ENCODE results near the gene ZBTB7B. TPM values are rescaled to one million over a fixed set of nuclear protein-coding genes. Genes with fewer than 3 reads are reported as not detected.

Gene ZBTB7B
- total RNA-seq (ENCODE audit: unreplicated experiment): 8.1 TPM
- long read RNA-seq: 0 reads

DNA sequence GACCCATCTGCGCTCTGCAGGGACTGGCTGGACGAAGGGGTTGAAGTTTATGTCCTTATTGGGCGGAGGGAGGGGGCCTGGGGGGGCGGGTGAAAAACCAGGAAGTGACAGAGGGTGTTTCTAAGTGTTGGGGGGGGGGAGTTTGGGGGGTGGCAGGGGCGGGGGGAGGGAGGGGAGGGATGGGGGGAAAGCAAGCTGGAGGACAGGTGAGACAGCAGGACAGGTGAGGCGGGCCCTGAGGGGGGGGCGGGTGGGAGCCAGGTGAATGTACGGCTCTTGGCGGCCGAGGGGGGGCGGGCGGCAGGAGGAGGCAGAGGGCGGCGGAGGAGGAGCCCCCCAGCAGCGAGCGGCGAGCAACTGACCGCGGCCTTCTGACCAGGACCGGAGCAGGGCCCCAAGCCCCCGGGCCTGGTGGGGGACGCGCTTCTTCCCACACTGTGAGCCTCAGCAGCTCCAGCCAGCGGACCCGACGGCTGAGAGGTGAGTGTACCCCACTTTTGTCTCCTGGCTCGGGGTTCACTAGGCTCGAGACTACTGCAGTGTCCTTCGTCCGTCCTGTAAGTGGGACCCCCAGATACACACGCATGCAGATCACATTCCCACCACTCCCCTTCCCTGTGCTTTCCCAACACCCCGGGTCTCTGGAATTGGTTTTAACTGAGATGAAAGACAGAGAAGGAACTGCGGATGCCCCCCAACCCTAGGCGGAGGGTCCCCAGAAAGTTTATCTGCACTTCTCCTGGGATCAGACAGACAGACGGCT is at the start of gene ZBTB7B:
ZBTB7B (plus strand) TSS at position 339 of the 763 bp plus-strand sequence. CDS start 11,859 bp downstream, outside the sequence.
- H3K4me3 Mint-ChIP-seq (ENCODE audit: unreplicated experiment): peak within 1 kb of the TSS; percentile 93
- H3K4me1 Mint-ChIP-seq (ENCODE audit: low read depth, unreplicated experiment): peaks cover 10% of the 10 kb centered on the region
- H3K27ac Mint-ChIP-seq (ENCODE audit: unreplicated experiment): peak within 1 kb of the TSS; percentile 34
- TF ChIP-seq, protein P1, sequence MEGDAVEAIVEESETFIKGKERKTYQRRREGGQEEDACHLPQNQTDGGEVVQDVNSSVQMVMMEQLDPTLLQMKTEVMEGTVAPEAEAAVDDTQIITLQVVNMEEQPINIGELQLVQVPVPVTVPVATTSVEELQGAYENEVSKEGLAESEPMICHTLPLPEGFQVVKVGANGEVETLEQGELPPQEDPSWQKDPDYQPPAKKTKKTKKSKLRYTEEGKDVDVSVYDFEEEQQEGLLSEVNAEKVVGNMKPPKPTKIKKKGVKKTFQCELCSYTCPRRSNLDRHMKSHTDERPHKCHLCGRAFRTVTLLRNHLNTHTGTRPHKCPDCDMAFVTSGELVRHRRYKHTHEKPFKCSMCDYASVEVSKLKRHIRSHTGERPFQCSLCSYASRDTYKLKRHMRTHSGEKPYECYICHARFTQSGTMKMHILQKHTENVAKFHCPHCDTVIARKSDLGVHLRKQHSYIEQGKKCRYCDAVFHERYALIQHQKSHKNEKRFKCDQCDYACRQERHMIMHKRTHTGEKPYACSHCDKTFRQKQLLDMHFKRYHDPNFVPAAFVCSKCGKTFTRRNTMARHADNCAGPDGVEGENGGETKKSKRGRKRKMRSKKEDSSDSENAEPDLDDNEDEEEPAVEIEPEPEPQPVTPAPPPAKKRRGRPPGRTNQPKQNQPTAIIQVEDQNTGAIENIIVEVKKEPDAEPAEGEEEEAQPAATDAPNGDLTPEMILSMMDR (IDR thresholded peaks at IDR 0.05; ENCODE audit: partially characterized antibody, unreplicated experiment): no peak
- H3K27me3 Mint-ChIP-seq (ENCODE audit: unreplicated experiment): peaks cover 12% of the 10 kb centered on the region
- no peak for DNase-seq
- peaks cover 5% of the 10 kb centered on the region for H3K9me3 Mint-ChIP-seq (ENCODE audit: unreplicated experiment)
- H3K36me3 Mint-ChIP-seq (ENCODE audit: unreplicated experiment): no peaks in the 10 kb centered on the region

DNA sequence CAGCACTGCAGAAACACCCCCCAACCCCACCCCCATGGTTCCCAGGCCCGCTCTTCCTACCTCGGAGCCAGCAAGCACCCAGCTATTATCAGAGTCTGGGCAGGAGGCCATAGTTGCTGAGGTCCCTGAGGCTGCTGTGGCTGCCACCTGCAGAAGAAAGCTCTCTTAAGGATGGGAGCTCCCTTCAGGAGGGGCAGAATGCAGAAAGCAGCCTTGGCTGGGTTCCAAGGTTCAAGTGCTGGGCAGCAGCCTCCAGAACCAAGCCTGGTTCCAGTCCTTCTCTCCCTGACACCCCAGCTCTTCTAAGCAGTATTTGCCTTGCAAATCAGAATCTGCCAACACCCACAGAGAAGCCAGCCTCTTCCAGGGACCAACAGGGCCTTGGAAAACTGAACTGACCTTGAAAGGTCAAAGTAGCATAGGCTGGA is 49.0 kb upstream of the ZBTB7B start:
- no peak for DNase-seq
- Mint-ChIP-seq H3K4me1 (ENCODE audit: low read depth, unreplicated experiment) (peaks cover 48% of the 10 kb centered on the region), H3K4me3 (ENCODE audit: unreplicated experiment) (peak overlapping the region; percentile 64), H3K27me3 (ENCODE audit: unreplicated experiment) (peaks cover 10% of the 10 kb centered on the region), H3K27ac (ENCODE audit: unreplicated experiment) (no peak overlapping the region), H3K36me3 (ENCODE audit: unreplicated experiment) (no peaks in the 10 kb centered on the region), H3K9me3 (ENCODE audit: unreplicated experiment) (peaks cover 10% of the 10 kb centered on the region)
- TF ChIP-seq, protein P1 (IDR thresholded peaks at IDR 0.05; ENCODE audit: partially characterized antibody, unreplicated experiment): no peak

DNA sequence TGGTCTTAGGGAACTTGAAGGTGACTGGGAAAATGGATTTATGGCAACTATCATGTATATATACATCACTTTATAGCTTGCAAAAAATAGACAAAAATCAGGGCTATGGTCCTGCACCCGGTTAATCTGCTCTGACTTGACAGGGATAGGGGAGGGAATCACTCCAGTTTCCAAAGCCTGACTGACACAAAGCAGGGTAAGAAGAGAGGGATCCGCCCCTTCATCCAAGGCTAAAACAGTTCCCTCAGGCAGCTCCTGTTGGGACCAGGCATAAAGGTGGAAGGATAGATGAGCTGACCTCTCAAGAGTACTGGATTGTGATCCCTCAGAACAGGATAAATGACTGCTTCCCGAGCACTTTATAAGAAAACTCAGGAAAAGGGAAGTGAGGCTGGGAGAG is 48.1 kb upstream of the ZBTB7B start:
- H3K4me1 Mint-ChIP-seq (ENCODE audit: low read depth, unreplicated experiment): peaks cover 48% of the 10 kb centered on the region
- DNase-seq: no peak
- H3K27me3 Mint-ChIP-seq (ENCODE audit: unreplicated experiment): peaks cover 9% of the 10 kb centered on the region
- peaks cover 10% of the 10 kb centered on the region for H3K9me3 Mint-ChIP-seq (ENCODE audit: unreplicated experiment)
- TF ChIP-seq, protein P1 (IDR thresholded peaks at IDR 0.05; ENCODE audit: partially characterized antibody, unreplicated experiment): no peak
- H3K36me3 Mint-ChIP-seq (ENCODE audit: unreplicated experiment): no peaks in the 10 kb centered on the region
- peak overlapping the region; percentile 99 for H3K4me3 Mint-ChIP-seq (ENCODE audit: unreplicated experiment)
- H3K27ac Mint-ChIP-seq (ENCODE audit: unreplicated experiment): peak overlapping the region; percentile 97

DNA sequence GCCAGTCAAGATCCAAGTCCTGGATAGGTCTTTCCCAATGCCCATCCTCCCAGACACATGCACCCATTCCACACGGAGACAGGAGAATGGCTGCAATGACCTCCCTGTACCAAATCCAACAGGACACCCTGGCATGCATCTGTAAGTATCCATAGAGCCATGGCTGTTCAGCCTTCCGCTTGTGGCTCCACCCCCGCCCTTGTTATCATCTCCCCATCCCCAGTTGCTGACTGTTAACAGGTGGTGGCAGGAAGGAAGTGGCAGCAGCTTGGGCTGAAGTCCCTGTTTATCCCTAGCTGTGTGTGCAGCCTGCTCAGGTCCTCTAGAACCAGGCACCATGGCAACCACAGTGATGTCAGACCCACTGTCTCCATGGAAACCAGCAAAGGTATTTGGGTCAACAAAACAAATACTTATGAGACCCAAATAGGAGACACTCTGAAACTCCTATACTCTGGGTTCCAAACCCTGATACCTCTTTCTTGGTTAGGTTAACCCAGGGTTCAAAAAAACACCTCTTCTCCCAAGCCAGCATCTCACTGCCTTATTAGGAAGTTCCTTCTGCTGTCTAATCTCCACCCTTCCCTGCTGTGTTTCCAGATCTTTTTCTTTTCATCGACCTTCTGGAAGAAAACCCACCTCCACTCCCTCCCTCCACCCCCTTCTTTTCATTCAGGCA is 47.4 kb upstream of the ZBTB7B start:
- peak; percentile 60 for DNase-seq
- Mint-ChIP-seq H3K27me3 (ENCODE audit: unreplicated experiment) (peaks cover 9% of the 10 kb centered on the region), H3K36me3 (ENCODE audit: unreplicated experiment) (no peaks in the 10 kb centered on the region), H3K27ac (ENCODE audit: unreplicated experiment) (peak overlapping the region; percentile 97), H3K9me3 (ENCODE audit: unreplicated experiment) (peaks cover 10% of the 10 kb centered on the region), H3K4me3 (ENCODE audit: unreplicated experiment) (peak overlapping the region; percentile 99), H3K4me1 (ENCODE audit: low read depth, unreplicated experiment) (peaks cover 48% of the 10 kb centered on the region)
- TF ChIP-seq, protein P1 (IDR thresholded peaks at IDR 0.05; ENCODE audit: partially characterized antibody, unreplicated experiment): no peak

Measured in glutamatergic neuron (in vitro differentiated cells).